HG02973 (cell line): ENCODE data around the gene GRB10.
"Not testable (repeated sequence)": the region's sequence is repeated elsewhere in the genome, so short reads cannot be mapped to it uniquely, and the experiment has no call there.

Experiments
- ATAC-seq: cut with Tn5 transposase; IDR thresholded peaks from one replicate; pipeline ENCODE4 v1.9.1; 2021; ENCODE audit warnings: moderate library complexity; ENCODE audit not compliant: unreplicated experiment

The GRB10 gene

GRCh38 chr7:50745336-50745735, 37.4 kb downstream of the GRB10 start:
- ATAC-seq: no peak

DNA sequence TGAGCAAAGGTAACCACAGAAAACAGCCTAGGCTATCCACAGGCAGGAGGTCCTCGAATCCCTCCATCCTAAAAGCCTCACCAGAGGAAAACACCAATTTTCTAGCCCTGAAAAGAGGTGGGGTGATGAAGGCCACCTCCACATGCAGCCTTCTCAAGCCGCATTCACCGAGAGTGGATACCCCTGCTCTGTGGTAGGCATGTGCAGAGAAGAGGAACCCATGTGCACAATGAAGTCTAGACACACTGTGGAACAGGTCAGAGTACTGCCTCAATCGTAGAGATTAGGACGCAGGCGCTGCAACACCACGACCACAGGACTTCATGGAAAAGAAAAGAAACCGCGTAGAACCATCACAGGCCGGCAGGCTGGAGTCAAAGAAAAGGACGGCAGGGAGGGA, 38.8 kb downstream of the GRB10 start:
- ATAC-seq: no peak

- ATAC-seq: no peak
Measured at GRCh38 chr7:50743016-50743415, 39.7 kb downstream of the GRB10 start.

DNA sequence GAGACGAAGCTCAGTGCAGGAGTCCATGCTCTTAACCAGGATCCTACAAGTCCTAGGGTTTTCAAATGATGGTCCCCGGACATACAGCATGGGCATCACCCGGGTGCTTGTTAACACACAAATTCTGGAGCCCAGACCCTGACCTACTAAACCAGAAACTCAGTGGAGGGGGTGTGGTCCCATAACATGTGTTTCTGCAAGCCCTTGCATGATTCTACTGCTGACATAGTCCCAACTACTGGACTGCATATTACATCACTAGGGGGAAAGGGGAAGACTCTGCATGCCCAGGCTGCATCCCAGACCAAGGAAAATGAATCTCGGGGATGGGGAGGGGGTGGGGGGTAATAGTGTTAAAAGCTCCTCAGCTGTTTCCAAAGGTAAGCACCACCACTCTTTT, 40.3 kb downstream of the GRB10 start:
- ATAC-seq: no peak

GRCh38 chr7:50739744-50740435, 42.8 kb downstream of the GRB10 start:
- no peak for ATAC-seq

- no peak for ATAC-seq
Measured at GRCh38 chr7:50738932-50739331, 43.8 kb downstream of the GRB10 start.

DNA sequence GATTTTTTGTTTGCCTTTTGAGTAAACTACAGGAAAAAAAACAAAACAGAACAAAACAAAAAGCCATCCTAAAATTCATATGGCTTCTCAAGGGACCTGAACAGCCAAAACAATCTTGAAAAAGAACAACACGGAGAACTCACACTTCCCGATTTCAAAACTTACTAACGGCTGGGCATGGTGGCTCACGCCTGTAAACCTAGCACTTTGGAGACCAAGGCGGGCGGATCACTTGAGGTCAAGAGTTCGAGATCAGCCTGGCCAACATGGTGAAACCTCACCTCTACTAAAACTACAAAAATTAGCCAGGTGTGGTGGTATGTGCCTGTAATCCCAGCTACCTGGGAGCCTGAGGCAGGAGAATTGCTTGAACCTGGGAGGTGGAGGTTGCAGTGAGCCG, 46.9 kb downstream of the GRB10 start:
- not testable (repeated sequence) for ATAC-seq

- no peak for ATAC-seq
Measured at GRCh38 chr7:50735333-50735732, 47.4 kb downstream of the GRB10 start.

- ATAC-seq: no peak
Measured at GRCh38 chr7:50734246-50734645, 48.5 kb downstream of the GRB10 start.

GRCh38 chr7:50733552-50733951, 49.1 kb downstream of the GRB10 start:
- ATAC-seq: no peak

GRCh38 chr7:50731703-50732582, 50.8 kb downstream of the GRB10 start:
- ATAC-seq: no peak

DNA sequence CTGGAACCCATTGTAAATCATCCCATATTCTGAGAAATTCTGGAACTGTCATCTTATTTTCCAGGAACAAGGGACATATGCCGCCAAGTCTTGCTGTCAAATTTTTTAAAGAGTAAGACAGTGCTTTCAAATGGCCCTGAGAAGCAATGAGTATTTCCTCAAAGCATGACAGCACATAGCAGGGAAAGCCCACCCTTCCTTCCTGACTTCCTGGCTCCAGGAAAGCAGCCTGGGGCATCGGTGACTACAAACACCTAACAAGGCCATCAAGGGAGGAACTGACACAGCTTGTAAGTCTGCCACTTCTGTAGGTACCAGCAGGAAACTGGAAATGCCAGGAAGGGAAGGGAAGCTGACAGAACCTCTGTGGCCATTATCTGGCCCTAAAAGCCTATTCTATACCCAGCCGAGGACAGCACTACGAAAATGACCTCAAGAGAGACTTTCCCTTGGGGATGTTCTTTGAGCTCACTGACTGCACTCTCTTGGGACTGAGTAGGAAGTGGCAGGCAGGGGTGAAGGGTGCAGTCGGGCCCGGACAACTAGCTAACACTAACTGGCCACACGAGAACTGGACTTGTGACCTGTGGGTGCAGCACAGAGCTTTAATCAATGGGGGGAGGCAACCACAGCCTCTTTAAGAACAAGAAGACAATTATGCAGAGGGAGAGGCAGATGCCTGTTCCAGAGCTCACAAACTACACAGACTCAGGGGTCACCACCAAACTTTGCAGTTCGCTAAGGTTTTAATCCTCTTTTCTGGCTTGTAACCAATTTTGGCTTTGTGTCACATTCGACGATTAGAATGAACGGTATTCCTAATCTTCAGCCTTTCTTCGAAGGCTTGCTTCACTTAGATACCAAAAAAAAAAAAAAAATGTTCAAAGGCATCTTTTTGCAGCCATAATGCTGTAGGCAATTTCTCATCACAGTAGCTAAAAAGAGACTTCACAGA, 52.0 kb downstream of the GRB10 start:
- no peak for ATAC-seq

GRCh38 chr7:50729962-50730361, 52.7 kb downstream of the GRB10 start:
- ATAC-seq: no peak

- ATAC-seq: no peak
Measured at GRCh38 chr7:50728184-50728583, 54.5 kb downstream of the GRB10 start.

- no peak for ATAC-seq
Measured at GRCh38 chr7:50727711-50728110, 55.0 kb downstream of the GRB10 start.

DNA sequence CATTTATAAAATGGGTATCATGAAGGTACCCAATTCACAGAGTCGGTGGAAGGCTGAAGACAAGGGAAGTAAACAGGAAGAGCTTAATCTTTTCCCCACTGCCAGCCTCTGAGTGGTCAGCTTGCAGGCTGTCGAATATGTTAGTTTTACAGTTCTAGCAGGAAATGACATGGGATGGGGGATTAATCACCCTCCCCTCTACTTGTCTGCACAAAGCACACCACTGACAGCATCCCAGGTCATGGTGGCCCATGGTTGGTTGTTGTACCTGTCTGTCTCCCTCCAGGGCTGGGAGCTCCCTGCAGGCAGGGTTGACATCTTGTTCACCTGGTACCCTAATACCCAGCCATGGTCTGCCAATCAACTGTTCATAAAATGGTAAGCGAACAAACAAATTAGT, 55.6 kb downstream of the GRB10 start:
- ATAC-seq: no peak

DNA sequence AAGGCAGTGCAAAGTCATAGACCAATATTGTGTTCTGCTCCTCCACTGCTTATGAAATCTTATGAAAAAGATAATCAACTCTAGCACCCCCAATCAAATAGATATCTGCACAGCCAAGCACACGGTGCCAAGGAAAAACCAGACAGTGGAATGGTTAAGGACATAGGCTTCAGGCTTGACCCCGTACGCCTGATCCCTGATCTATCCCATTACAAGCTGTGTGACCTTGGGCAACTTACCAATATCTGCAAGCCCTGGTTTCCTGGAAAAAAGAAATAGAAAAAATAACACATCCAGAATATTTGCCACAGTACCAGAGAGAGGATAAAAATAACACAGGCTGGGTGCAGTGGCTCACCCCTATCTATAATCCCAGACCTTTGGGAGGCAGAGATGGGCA, 56.9 kb downstream of the GRB10 start:
- ATAC-seq: no peak

- ATAC-seq: no peak
Measured at GRCh38 chr7:50724526-50725520, 57.9 kb downstream of the GRB10 start.

GRCh38 chr7:50723888-50724287, 58.8 kb downstream of the GRB10 start:
- no peak for ATAC-seq

DNA sequence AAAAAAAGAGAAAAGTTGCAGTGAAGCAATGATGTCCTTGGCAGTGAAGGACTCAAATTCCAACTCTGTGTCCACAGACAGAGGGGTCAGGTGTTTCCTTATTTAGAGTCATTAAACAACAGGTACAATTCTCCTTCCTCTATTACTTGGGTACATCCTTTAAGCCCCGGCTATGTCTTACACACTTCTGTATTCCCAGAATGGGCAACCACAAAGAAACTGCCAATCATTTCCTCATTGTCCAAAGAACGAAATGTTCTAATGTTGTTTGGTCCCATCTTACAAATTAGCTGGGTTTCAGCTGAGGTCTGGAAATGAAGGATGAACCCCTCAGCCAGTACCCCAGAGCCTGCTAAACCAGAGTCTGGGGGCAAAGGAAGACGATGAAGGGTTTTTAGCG, 59.5 kb downstream of the GRB10 start:
- no peak for ATAC-seq
